ENCODE data around the gene GRK4. TPM values are rescaled to one million over a fixed set of nuclear protein-coding genes. Genes with fewer than 3 reads are reported as not detected.

The GRK4 gene
- total and polyA plus RNA-seq, 4 donors: 1.0 to 2.2 (median 1.8) TPM

GRCh38 chr4:3085948-3086670 is 122.7 kb downstream of the GRK4 start:
- TF ChIP-seq, protein P1, sequence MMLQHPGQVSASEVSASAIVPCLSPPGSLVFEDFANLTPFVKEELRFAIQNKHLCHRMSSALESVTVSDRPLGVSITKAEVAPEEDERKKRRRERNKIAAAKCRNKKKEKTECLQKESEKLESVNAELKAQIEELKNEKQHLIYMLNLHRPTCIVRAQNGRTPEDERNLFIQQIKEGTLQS (IDR thresholded peaks at IDR 0.05): no peak
- TF ChIP-seq YY1 (IDR thresholded peaks at IDR 0.05) (no peak), JUND (IDR thresholded peaks at IDR 0.05) (no peak), CTCF (IDR thresholded peaks at IDR 0.05; ENCODE audit: low read depth, low read length, missing input control) (no peak), GABPA (IDR thresholded peaks at IDR 0.05 in 1 of 2, conservative IDR thresholded peaks at IDR 0.05 in 1 of 2) (no peak), FOXA1 (IDR thresholded peaks at IDR 0.05) (no peak)
- Histone ChIP-seq H3K9ac (ENCODE audit: low read depth in 1 of 2, low read length in 2 of 2) (no peak overlapping the region), H3K27me3 (ENCODE audit: control insufficient read depth in 4 of 4, insufficient read depth in 4 of 4, low read length in 3 of 4) (no peaks in the 10 kb centered on the region), H3K27ac (ENCODE audit: low read depth in 1 of 2, low read length in 2 of 2) (peak overlapping the region in 1 of 2 donors; percentile 48), H3K4me1 (ENCODE audit: control insufficient read depth in 4 of 4, insufficient read depth in 4 of 4, low read length in 3 of 4) (peaks cover 8 to 17% (median 14%) of the 10 kb centered on the region in 4 donors), H3K36me3 (ENCODE audit: control insufficient read depth in 4 of 4, insufficient read depth in 3 of 4, low read depth in 1 of 4, low read length in 3 of 4) (no peaks in the 10 kb centered on the region), H3K4me3 (ENCODE audit: low read depth in 1 of 3, low read length in 3 of 3) (no peak overlapping the region), H3K9me3 (ENCODE audit: control insufficient read depth in 4 of 4, low read length in 3 of 4) (no peaks in the 10 kb centered on the region)
- no peak for DNase-seq (ENCODE audit: low spot score)
- 96% methylated on average over 10 of the region's 10 CpGs for WGBS

DNA sequence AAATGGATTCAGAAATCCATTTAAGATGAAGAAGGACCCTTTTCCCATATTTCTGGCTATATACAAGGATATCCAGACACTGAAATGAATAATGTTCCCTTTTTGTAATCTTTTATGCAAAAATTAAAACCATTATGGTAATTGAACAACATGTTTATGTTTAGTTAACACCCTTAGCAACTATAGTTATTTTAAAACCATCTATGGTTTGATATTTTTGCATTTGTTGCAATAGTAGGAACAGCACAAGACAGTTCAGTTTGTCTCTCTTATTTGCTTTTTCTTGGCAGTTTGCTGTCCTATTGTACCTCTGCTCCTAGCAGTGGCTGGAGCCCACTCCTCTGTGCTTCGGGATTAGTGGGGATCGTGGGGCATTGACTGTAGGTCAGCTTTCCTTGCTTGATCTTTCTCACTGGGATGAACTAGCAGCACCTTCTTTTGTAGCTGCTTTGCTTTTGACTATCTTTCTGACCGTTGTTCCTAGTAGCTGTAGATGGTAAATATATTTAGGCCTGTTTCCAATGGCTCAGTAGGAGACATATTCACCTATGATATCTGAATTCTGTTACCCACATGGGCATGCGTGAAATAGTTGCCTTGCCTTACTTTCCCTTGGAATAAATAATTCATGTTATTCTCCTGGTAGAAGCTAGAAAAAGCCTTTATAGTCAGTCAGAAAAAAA is 123.9 kb downstream of the GRK4 start:
- Histone ChIP-seq H3K9me3 (ENCODE audit: control insufficient read depth in 4 of 4, low read length in 3 of 4) (no peaks in the 10 kb centered on the region), H3K27ac (ENCODE audit: low read depth in 1 of 2, low read length in 2 of 2) (peak overlapping the region in 1 of 2 donors; percentile 48), H3K4me1 (ENCODE audit: control insufficient read depth in 4 of 4, insufficient read depth in 4 of 4, low read length in 3 of 4) (peaks cover 12 to 21% (median 14%) of the 10 kb centered on the region in 4 donors), H3K27me3 (ENCODE audit: control insufficient read depth in 4 of 4, insufficient read depth in 4 of 4, low read length in 3 of 4) (no peaks in the 10 kb centered on the region), H3K4me3 (ENCODE audit: low read depth in 1 of 3, low read length in 3 of 3) (no peak overlapping the region), H3K9ac (ENCODE audit: low read depth in 1 of 2, low read length in 2 of 2) (no peak overlapping the region), H3K36me3 (ENCODE audit: control insufficient read depth in 4 of 4, insufficient read depth in 3 of 4, low read depth in 1 of 4, low read length in 3 of 4) (no peaks in the 10 kb centered on the region)
- 38% methylated on average over 4 of the region's 4 CpGs for WGBS
- DNase-seq (ENCODE audit: low spot score): no peak
- TF ChIP-seq HNF4A (conservative IDR thresholded peaks at IDR 0.05): peak in 1 of 2 donors; percentile 10
- TF ChIP-seq, protein P2, sequence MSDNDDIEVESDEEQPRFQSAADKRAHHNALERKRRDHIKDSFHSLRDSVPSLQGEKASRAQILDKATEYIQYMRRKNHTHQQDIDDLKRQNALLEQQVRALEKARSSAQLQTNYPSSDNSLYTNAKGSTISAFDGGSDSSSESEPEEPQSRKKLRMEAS (IDR thresholded peaks at IDR 0.05): no peak

Small RNAs within 50 kb of the gene (small RNA-seq; reads per million reads assigned to genes)
- gene RF02134: not detected
- not detected for gene RF02135
- not detected for gene RNU6-204P

Other genes with a start within 250 kb of the GRK4 start
- gene TNIP2, start 207.2 kb upstream of the GRK4 start, total RNA-seq: 10 to 100 TPM; 10.5 to 20.7 TPM
- gene TNIP2, start 207.2 kb upstream of the GRK4 start, polyA plus RNA-seq: 10 to 100 TPM; 11.8 to 15.1 TPM
- 10 to 100 TPM; 17.9 to 80.2 TPM for gene SH3BP2, start 170.5 kb upstream of the GRK4 start, total RNA-seq
- gene SH3BP2, start 170.5 kb upstream of the GRK4 start, polyA plus RNA-seq: 10 to 100 TPM; 22.6 to 54.4 TPM
- gene ADD1, start 119.7 kb upstream of the GRK4 start, total RNA-seq: 100 to 1,000 TPM in 1 of 2 donors, 10 to 100 TPM in 1; 95.5 to 142 TPM
- 10 to 100 TPM; 62.2 to 71.3 TPM for gene ADD1, start 119.7 kb upstream of the GRK4 start, polyA plus RNA-seq
- gene NOP14, start 165 bp upstream of the GRK4 start, total RNA-seq: 10 to 100 TPM; 10.5 to 22.9 TPM
- gene NOP14, start 165 bp upstream of the GRK4 start, polyA plus RNA-seq: 10 to 100 TPM; 12.6 to 16.2 TPM
- gene HTT-AS, start 111.0 kb downstream of the GRK4 start, total RNA-seq: not detected
- gene HTT-AS, start 111.0 kb downstream of the GRK4 start, polyA plus RNA-seq: not detected
- gene HTT, start 111.1 kb downstream of the GRK4 start, total RNA-seq: 10 to 100 TPM; 23.5 to 39.8 TPM
- 1 to 10 TPM; 8.6 to 9.3 TPM for gene HTT, start 111.1 kb downstream of the GRK4 start, polyA plus RNA-seq

All from liver (tissue), 10 donors.